Measurements from ENCODE around the gene POF1B.

DNA sequence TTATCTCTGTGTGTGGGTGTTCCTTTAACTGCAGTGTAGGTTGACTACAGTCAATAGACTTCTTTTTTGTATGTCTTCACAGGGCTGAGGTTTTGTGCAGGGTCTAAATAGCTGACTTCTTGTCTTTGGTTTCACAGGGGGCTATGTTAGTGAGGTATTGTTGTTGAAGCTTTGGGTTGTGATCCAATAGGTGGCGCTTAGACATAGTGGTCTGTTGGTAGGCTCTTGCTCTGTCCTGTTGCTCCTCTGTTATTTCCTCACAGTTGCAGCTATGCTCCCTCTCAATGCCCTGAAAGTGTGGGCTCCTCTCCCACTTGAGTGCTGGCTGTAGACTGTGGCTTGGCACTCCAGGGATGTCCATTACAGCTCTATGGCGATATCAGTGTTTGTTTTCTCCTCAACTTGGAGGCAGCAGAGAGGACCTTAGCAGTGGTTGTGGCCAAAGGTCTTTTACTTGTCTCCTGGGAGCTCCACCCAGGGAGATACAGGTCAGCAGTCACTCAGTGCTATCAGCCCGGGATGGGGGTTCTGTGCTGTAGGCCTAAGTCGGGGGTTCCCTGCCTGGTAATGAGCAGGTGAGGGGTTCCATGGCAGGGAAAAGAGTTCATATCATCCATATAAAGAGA, 14.0 kb downstream of the POF1B start:
- TF ChIP-seq, protein P1, sequence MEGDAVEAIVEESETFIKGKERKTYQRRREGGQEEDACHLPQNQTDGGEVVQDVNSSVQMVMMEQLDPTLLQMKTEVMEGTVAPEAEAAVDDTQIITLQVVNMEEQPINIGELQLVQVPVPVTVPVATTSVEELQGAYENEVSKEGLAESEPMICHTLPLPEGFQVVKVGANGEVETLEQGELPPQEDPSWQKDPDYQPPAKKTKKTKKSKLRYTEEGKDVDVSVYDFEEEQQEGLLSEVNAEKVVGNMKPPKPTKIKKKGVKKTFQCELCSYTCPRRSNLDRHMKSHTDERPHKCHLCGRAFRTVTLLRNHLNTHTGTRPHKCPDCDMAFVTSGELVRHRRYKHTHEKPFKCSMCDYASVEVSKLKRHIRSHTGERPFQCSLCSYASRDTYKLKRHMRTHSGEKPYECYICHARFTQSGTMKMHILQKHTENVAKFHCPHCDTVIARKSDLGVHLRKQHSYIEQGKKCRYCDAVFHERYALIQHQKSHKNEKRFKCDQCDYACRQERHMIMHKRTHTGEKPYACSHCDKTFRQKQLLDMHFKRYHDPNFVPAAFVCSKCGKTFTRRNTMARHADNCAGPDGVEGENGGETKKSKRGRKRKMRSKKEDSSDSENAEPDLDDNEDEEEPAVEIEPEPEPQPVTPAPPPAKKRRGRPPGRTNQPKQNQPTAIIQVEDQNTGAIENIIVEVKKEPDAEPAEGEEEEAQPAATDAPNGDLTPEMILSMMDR (conservative IDR thresholded peaks at IDR 0.05; ENCODE audit: low read length): no peak
- TF ChIP-seq EZH2phosphoT487 (IDR thresholded peaks at IDR 0.05; ENCODE audit: borderline replicate concordance): no peak

Data from Loucy (cell line).